ENCODE results near the gene TRPV3.

GRCh38 chr17:3527468-3527867, 30.1 kb downstream of the TRPV3 start:
- TF ChIP-seq YY1 (IDR thresholded peaks at IDR 0.05; ENCODE audit: insufficient read depth, insufficient read length) (no peak), SUZ12 (IDR thresholded peaks at IDR 0.05; ENCODE audit: extremely low read depth, insufficient read depth, insufficient read length) (no peak)

All from NT2/D1 (cell line).